Activated T-cell treated with anti-CD3 and anti-CD28 coated beads, Interleukin-2, amount 50 U/mL, for 72 hours (primary cell): ENCODE results near the gene SLC25A44. TPM values are rescaled to one million over a fixed set of nuclear protein-coding genes. Genes with fewer than 3 reads are reported as not detected.
A peak's percentile ranks its signal among the peaks of the same experiment; 100 is the strongest.

Source experiments
- ATAC-seq, 2 donors: fragments of 150-1000 bp; cut with Tn5 transposase; replicated peaks in 1 of 2; 2 replicates each; pipeline ENCODE4 v1.10.0; 2021; ENCODE audit warnings: moderate library complexity in 2 of 2, mild to moderate bottlenecking in 1 of 2
- DNase-seq, 2 donors: peaks; one replicate each; pipeline ENCODE4 v3.0.0; 2021 to 2022; ENCODE audit warnings: mixed read lengths in 1 of 2
- H3K27ac Mint-ChIP-seq: one replicate; pipeline ENCODE4 v1.8.0; 2022; ENCODE audit warnings: mild to moderate bottlenecking, moderate library complexity, mixed read lengths
- H3K27me3 Mint-ChIP-seq: one replicate; pipeline ENCODE4 v1.8.0; 2022; ENCODE audit warnings: low read depth, mixed read lengths
- H3K36me3 Mint-ChIP-seq, 2 donors: one replicate each; pipeline ENCODE4 v1.8.0; 2022; ENCODE audit warnings: mixed read lengths in 2 of 2, mild to moderate bottlenecking in 1 of 2; ENCODE audit not compliant: insufficient read depth in 2 of 2
- H3K4me1 Mint-ChIP-seq: one replicate; pipeline ENCODE4 v1.8.0; 2022; ENCODE audit warnings: low read depth, mixed read lengths
- H3K4me3 Mint-ChIP-seq, 2 donors: one replicate each; pipeline ENCODE4 v1.8.0; 2022; ENCODE audit warnings: mild to moderate bottlenecking in 2 of 2, mixed read lengths in 2 of 2, moderate library complexity in 2 of 2
- H3K9me3 Mint-ChIP-seq, 2 donors: one replicate each; pipeline ENCODE4 v1.8.0; 2022; ENCODE audit warnings: mixed read lengths in 2 of 2
- total RNA-seq, 2 donors: library from RNA; stranded (reverse); gene quantifications; one replicate each; pipeline ENCODE4 v1.2.3, GENCODE V29; 2022

Gene SLC25A44, protein sequence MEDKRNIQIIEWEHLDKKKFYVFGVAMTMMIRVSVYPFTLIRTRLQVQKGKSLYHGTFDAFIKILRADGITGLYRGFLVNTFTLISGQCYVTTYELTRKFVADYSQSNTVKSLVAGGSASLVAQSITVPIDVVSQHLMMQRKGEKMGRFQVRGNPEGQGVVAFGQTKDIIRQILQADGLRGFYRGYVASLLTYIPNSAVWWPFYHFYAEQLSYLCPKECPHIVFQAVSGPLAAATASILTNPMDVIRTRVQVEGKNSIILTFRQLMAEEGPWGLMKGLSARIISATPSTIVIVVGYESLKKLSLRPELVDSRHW
- total RNA-seq = 10 to 100 TPM; 52.3 to 71.0 TPM

DNA sequence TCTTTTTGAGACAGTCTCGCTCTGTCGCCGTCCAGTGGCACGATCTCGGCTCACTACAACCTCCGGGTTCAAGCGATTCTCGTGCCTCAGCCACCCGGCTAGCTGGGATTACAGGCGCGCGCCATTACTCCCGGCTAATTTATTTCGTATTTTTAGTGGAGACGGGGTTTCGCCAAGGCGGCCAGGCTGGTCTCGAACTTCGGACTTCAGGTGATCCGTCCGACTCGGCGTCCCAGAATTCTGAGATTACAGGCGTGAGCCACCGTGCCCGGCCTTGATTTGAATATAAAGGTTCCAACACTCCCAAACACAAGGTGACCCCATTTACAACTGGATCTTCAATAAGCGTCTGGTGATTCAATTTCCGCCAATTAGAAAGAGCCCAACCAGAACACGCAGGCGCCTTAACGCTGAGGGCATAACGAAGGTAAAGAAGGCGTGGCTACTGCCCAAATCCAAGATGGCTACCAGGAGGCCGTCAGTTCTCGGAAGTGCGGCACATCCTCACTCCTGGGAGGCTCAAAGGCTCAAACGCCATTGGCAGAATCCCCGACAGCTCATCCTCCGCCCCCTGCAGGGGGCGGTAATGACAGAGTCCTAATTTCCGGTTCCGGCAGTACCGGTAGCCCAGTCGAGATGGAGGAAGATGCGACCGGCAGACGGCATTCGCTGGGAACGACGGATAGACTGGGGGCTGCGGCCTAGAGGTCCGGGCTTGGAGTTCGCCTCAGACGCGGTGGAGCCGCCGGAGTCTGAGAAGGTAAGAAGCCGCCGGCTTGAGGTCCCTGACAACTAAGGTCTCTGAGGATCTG, at the start of gene SLC25A44:
SLC25A44 (plus strand) TSS at position 617 of the 812 bp plus-strand sequence. CDS start 5,744 bp downstream, outside the sequence.
- Mint-ChIP-seq H3K4me1 (no peaks in the 10 kb centered on the region), H3K4me3 (peak within 1 kb of the TSS in 1 of 2 donors; percentile 93), H3K9me3 (peaks cover 0 to 1% of the 10 kb centered on the region in 2 donors), H3K27ac (peak within 1 kb of the TSS; percentile 84), H3K36me3 (peaks cover 13 to 31% of the 10 kb centered on the region in 2 donors), H3K27me3 (no peaks in the 10 kb centered on the region)
- DNase-seq = peak; percentile 97
- peak; percentile 92 to 94 for ATAC-seq

DNA sequence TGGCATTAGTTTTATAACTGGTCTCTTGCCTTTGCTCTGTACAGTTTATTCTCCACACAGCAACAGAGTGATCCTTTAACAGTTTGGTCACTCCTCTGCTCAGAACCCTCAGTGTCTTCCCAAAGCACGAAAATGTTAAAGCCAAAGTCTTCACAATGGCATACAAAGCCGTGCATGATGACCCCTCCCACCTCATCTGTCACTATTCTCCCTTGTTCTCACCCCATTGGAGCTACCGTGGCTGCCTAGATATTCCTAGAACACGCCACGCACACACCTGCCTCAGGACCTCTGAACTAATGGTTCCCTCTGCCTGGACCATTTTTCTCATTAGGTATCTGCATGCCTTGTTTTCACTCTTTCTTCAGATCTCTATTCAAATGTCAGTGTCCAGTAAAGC, 49.2 kb upstream of the SLC25A44 start:
- H3K4me3 Mint-ChIP-seq = no peak overlapping the region
- H3K9me3 Mint-ChIP-seq = no peaks in the 10 kb centered on the region
- H3K4me1 Mint-ChIP-seq = peaks cover 54% of the 10 kb centered on the region
- H3K27me3 Mint-ChIP-seq = no peaks in the 10 kb centered on the region
- ATAC-seq = no peak
- no peaks in the 10 kb centered on the region for H3K36me3 Mint-ChIP-seq
- no peak for DNase-seq
- peak overlapping the region; percentile 22 for H3K27ac Mint-ChIP-seq

DNA sequence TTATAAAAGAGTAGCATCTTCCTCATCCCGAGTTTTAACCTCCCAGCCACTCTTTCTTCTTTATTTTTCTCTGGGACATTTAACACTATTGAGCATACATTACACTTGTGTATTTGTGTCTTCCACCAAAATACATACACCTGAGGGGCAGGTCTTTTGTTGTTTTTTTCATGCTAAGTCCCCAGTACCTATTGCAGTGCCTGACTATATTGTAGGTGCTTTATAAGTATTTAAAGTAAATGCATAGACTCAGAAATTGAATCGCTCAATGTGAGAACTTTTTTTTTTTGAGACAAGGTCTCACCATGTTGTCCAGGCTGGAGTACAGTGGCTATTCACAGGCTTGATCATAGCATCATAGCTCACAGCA, 48.3 kb upstream of the SLC25A44 start:
- ATAC-seq (no peak), DNase-seq (no peak)
- H3K4me3 Mint-ChIP-seq = peak overlapping the region; percentile 85 to 87
- H3K27me3 Mint-ChIP-seq = no peaks in the 10 kb centered on the region
- H3K4me1 Mint-ChIP-seq = peaks cover 62% of the 10 kb centered on the region
- no peaks in the 10 kb centered on the region for H3K9me3 Mint-ChIP-seq
- no peaks in the 10 kb centered on the region for H3K36me3 Mint-ChIP-seq
- peak overlapping the region; percentile 97 for H3K27ac Mint-ChIP-seq

DNA sequence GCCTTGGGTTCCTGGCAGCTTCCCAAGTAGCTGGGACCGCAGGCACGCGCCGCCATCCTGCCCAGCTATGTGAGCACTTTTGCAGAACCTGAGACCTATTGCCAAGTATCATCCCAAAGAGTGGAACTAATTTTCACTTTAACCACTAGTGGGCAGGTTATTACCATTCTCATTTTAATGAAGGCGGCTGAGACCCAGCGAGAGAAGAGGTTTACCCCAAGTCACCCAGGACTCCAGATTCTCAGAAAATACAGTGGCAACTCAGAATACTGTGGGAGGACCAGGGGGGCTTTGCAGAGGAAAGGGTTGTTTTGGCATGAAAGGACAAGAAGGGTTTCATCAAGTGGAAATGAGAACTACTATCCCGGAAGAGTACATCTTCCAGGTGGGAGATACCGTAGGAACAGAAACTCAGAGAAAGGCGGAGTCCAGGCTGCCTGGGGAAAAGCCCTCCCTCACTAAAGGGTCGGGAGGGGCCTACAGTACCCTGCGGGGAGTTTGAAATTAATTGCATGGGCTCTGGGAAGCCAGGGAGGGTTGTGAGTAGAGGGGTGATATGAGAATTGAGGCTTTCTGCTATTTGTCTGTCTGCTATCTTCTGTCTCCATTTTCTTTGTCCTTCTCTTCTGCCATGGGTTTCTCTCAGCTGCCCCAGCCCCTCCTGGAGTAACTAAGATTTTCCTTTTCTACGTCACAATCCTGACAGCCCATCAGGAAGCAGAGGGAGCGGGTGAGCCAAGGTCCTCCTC, 47.7 kb upstream of the SLC25A44 start:
- H3K36me3 Mint-ChIP-seq = no peaks in the 10 kb centered on the region
- peak; percentile 57 to 63 for DNase-seq
- no peaks in the 10 kb centered on the region for H3K27me3 Mint-ChIP-seq
- peak overlapping the region; percentile 97 for H3K27ac Mint-ChIP-seq
- ATAC-seq = peak; percentile 70 to 75
- H3K4me3 Mint-ChIP-seq = peak overlapping the region; percentile 85 to 87
- H3K9me3 Mint-ChIP-seq = no peaks in the 10 kb centered on the region
- H3K4me1 Mint-ChIP-seq = peaks cover 64% of the 10 kb centered on the region

DNA sequence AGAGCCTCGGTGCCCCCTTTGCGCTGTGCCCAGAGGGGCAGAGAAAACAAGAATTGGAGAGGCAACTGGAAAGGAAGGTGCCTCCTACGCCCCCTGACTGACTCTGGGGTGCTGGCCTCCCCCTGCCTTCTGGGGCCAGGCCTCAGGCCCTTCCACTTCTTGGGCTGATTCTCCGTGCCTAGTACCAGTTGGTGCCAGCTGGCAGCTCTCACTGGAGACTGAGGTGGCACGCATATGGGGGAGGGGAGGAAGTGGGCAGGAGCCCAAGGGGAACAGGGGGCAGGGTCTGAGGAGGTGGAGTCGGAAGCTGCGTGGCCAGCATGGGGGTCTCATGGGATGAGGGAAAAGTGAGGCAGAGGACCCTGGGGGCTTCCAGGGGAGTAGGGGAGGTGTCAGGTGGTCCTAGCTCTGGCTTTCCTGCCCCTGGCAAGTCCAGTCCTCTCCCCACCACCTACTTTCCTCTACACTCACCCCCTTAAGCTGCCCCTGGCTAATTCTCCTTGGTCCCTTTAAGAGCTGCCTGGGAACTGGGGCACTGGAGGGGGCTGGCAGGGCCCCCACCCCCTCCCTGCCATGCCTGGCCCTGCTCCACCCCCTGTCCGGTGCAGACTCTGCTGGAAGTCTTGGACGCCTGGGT, 47.0 kb upstream of the SLC25A44 start:
- Mint-ChIP-seq H3K4me3 (peak overlapping the region; percentile 85 to 87), H3K36me3 (no peaks in the 10 kb centered on the region), H3K9me3 (no peaks in the 10 kb centered on the region), H3K27me3 (no peaks in the 10 kb centered on the region), H3K4me1 (peaks cover 67% of the 10 kb centered on the region), H3K27ac (peak overlapping the region; percentile 97)
- DNase-seq = peak in 1 of 2 donors; percentile 45
- ATAC-seq = peak; percentile 8 to 20

DNA sequence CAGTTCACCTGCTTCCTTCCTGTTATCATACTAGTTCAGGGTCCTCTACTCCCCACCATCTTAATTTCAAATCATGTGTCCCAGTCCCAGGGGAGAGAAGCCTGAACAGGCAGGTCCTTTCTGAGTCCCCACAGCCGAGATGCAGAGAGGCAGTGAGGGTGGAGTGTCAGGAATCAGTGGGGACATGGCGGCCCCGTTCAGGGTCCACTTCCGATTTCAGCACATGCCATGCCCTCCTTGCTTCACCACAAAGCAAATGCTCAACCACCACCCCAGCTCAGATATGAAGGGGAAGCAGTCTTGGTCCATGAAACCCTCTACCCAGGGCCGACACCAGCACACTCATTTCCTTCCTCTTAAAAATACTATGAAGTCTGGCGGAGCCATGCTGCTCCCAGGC, 45.7 kb upstream of the SLC25A44 start:
- Mint-ChIP-seq H3K36me3 (no peaks in the 10 kb centered on the region), H3K27me3 (no peaks in the 10 kb centered on the region), H3K27ac (peak overlapping the region; percentile 91), H3K9me3 (no peaks in the 10 kb centered on the region), H3K4me3 (peak overlapping the region; percentile 32 to 45), H3K4me1 (peaks cover 74% of the 10 kb centered on the region)
- peak in 1 of 2 donors; percentile 13 for ATAC-seq
- no peak for DNase-seq

DNA sequence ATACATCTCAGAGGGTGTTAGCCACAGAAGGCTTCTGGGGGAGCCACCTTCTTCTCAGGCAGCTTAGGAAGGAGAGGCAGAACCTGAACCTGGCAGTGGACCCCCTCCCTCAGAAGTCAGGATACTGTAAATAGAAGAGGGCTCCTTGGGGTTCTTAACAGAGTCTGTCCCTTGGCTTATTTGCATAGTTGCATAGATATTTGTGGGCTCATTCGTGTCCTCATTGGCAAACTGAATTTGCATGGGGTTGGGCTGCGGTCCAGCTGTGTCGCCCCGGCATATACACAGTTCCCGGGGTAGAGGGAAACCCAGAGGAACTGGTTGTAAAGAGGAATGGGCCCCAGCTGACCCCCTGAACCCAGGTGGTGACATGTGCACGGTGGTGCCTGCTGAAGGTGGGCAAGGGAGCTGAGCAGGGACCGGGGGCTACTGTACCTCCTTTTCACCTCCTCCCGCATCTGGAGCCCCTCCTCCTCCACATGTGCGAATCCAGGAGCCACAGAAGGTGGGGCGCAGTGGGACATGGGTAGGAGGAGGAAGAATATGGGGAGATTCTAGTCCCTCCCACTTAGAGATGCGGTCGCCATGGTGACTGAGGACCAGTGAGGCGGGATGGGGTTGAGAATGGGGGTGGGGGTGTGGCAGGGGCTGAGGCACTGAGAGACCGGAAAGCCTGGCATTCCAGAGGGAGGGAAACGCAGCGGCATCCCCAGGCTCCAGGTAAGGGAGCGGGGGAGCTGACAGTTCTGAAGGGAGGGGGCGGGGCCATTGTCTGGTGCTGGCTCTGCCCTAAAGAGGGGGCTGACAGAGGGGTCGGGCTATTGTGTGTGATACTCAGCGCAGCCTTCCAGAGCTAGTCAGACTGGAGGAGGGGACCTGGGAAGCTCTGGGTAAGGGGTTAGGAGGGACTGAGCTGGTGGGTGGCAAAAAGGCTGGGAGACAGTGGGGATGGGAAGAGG, 44.3 kb upstream of the SLC25A44 start:
- DNase-seq (no peak), ATAC-seq (no peak)
- Mint-ChIP-seq H3K4me3 (no peak overlapping the region), H3K4me1 (peaks cover 88% of the 10 kb centered on the region), H3K27me3 (no peaks in the 10 kb centered on the region), H3K27ac (no peak overlapping the region), H3K9me3 (no peaks in the 10 kb centered on the region), H3K36me3 (peaks cover 0 to 3% of the 10 kb centered on the region in 2 donors)

DNA sequence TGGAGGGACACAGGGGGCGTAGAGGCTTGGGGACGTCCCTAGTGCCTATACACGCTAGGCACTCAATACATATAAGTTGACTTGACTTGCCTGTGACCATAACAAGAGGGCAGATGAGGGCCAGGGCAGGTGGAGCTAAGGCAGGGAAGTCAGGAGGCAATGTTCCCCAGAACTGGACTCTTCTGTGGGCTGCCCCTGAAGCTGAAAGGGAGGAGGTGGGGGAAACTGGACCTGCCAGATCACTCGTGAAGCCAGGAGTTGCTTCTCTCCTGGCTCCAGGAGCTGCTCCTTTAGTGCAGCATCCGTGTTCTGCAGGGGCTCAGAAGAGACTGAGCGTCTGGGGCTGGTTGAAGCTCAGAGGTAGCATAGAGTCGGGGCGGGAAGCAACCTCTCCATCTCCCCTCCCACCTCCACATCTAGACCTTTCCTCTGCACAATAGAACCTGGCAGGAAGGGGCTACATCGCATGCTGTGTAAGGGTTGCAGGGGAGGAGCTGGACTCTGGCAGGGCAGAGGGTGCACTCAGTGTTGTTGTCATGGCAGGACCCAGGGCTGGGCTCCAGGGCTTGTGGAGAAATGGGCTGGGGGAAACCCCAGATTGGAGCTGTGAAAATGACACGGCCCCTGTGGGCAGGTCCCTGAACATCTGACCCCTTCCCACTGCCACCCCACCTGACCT, 43.4 kb upstream of the SLC25A44 start:
- Mint-ChIP-seq H3K27ac (no peak overlapping the region), H3K9me3 (no peaks in the 10 kb centered on the region), H3K27me3 (no peaks in the 10 kb centered on the region), H3K4me3 (no peak overlapping the region), H3K4me1 (peaks cover 95% of the 10 kb centered on the region), H3K36me3 (peaks cover 0 to 4% of the 10 kb centered on the region in 2 donors)
- ATAC-seq (no peak), DNase-seq (no peak)

DNA sequence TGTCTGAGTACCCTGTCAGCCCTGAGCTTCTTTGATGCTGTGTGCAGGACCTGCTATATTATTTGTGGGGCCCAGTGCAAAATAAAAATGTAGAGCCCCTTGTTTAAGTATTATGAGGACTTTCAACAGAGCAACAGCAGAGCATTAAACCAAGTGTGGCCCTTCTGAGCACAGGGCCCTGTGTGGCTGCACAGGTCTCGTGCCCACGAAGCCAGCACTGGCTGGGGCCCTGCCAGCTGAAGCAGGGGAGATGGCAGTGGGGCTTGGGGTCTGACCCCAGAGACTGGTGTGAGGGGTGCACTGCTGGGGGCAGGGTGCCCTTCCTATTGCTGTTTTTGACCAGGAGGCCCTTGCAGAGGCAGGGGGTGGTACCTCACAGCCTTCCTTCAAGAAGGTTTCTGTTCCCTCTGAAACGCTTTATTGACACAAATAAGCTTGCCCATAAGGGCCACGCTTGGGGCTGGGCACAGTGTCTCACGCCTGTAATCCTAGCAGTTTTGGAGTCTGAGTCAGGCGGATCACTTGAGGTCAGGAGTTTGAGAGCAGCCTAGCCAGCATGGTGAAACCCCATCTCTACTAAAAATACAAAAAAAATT, 42.7 kb upstream of the SLC25A44 start:
- Mint-ChIP-seq H3K36me3 (peaks cover 0 to 8% of the 10 kb centered on the region in 2 donors), H3K27me3 (no peaks in the 10 kb centered on the region), H3K9me3 (no peaks in the 10 kb centered on the region), H3K27ac (no peak overlapping the region), H3K4me1 (peaks cover 95% of the 10 kb centered on the region), H3K4me3 (no peak overlapping the region)
- ATAC-seq (no peak), DNase-seq (no peak)

DNA sequence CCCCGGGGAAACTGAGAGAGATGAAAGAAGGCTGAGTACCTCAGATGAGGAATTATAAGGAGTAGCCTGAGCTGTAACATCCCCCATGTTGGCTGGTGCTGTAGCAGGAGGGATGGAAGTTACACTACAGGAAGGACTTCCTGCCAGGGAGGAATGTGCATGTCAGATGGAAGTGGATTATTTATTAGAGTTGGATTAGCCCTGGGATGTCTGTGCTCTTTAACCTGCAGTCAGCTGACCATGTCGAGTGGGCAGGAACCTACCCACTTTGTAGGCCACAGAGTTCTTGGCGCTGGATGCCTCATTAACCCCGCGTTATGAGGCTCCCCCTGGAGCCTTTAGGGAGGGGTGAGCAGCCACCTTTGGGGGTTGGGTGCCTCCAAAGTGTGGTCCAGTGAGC, 41.3 kb upstream of the SLC25A44 start:
- peak overlapping the region; percentile 10 for H3K27ac Mint-ChIP-seq
- no peaks in the 10 kb centered on the region for H3K9me3 Mint-ChIP-seq
- H3K4me1 Mint-ChIP-seq = peaks cover 97% of the 10 kb centered on the region
- DNase-seq = no peak
- peaks cover 2 to 19% of the 10 kb centered on the region in 2 donors for H3K36me3 Mint-ChIP-seq
- ATAC-seq = no peak
- H3K27me3 Mint-ChIP-seq = no peaks in the 10 kb centered on the region
- peak overlapping the region; percentile 82 to 97 for H3K4me3 Mint-ChIP-seq

DNA sequence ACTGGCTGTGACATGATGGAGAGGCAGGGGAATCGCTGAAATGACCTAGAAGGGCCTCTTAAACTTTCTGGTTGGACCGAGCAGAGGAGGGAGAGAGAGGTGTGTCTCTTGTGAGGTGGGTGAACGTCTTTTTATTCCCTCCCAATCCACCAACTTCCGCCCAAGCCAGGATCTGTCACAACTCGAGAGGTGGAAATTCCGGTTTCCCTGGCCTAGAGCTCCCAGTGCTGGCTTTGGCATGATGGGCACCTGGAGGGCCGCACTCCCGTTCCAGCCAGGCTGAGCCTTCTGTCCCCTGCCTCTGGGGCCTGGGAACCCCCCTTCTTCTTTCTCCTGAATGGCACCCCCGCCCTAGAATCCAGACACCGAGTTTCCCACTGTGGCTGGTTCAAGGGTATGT, 40.5 kb upstream of the SLC25A44 start, which contains the start of gene SEMA4A:
SEMA4A (plus strand) TSS at position 224 of the 400 bp plus-strand sequence. CDS start 994 bp downstream, outside the sequence.
- no peaks in the 10 kb centered on the region for H3K9me3 Mint-ChIP-seq
- H3K27ac Mint-ChIP-seq = peak within 1 kb of the TSS; percentile 68
- peaks cover 97% of the 10 kb centered on the region for H3K4me1 Mint-ChIP-seq
- H3K36me3 Mint-ChIP-seq = peaks cover 2 to 24% of the 10 kb centered on the region in 2 donors
- DNase-seq (no peak), ATAC-seq (no peak)
- peak within 1 kb of the TSS; percentile 82 to 97 for H3K4me3 Mint-ChIP-seq
- H3K27me3 Mint-ChIP-seq = no peaks in the 10 kb centered on the region
